SK-N-SH (cell line): ENCODE data around the gene SLC39A7.

Experiments used
- GABPA ChIP-seq: IDR thresholded peaks from 2 replicates; pipeline ENCODE4 v1.4.0; 2012; ENCODE audit warnings: low read depth, mild to moderate bottlenecking
- RAD21 ChIP-seq: IDR thresholded peaks from 2 replicates; pipeline ENCODE4 v1.6.1; 2012; ENCODE audit warnings: mild to moderate bottlenecking, low read length
- SIN3A ChIP-seq: IDR thresholded peaks from 2 replicates; pipeline ENCODE4 v1.6.1; 2012; ENCODE audit warnings: low read depth, mild to moderate bottlenecking, low read length, moderate library complexity, borderline replicate concordance

DNA sequence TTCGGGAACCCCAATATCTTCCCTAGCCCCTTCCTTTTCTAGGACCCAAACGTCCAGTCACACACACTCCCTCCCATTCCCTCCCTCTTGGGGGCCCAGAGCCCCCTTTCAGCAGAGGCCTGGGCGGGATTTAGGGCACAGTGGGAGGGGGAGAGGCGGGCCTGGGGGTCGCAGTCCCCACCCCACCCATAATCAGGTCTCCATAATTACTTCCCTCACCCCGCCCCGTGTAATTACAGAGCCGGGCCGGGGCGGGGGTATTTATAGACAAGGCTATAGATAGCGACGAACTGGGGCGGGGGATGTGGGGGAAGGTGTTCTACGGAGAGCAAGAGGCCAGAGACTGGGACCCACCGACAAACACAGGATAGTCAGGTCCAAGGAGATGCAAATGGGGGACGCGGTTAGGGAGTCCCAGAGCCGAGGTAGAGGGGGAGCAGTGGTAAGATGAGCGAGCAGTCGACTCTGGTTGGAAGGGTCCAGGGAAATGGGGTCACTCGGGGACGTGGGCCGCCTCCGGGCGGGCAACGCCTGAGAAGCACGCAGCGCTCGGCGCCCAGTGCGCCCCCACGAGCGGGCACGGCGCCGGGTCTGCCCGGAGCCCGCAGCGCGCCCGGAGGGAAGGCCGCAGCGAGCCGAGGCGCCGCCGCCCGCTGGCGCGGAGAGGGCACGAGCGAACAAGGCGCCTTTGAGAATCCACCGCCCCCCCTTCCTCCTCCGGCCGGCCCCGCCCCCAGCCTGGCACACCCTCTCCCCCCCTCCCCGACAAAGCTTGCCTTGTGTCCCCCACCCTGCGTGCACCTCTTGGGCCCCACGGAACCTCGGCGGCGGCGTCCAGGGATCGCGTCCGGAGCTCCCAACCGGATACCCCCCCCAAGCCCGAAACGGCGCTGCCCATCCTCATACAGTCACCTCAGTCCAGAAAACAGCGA is 7.7 kb upstream of the SLC39A7 start:
- TF ChIP-seq RAD21 (no peak), SIN3A (no peak), GABPA (no peak)
